ENCODE data around the gene TESMIN.

Gene TESMIN

DNA sequence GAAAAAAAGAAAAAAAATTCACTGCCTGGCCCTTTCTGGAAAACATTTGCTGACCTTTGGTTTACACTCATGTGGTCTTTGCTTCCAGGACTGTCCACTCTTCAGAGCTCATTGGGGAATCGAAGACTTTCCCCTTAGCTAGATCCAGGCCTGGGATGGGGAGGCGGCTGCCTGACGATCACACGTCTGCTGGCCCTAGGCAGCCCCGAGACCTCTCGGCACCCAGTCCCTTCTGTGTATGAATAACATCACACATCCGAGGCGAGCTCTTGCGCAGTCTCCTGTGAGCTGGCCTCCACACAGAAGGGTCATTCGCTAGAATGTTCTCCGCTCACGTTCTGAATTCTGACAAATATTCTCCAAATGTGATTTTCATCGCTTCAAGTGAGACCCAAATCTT lies 92.7 kb downstream of the TESMIN start:
- H3K27me3 ChIP-seq (ENCODE audit: control insufficient read depth, insufficient read depth, low read length): no peaks in the 10 kb centered on the region
- H3K4me3 ChIP-seq (ENCODE audit: low read depth, low read length): no peak overlapping the region
- H3K36me3 ChIP-seq (ENCODE audit: control insufficient read depth, insufficient read depth, low read length): no peaks in the 10 kb centered on the region
- no peak overlapping the region for H3K27ac ChIP-seq (ENCODE audit: low read depth, low read length)
- H3K4me1 ChIP-seq (ENCODE audit: control insufficient read depth, insufficient read depth, low read length): no peaks in the 10 kb centered on the region
- H3K9me3 ChIP-seq (ENCODE audit: control insufficient read depth, insufficient read depth, low read length): no peaks in the 10 kb centered on the region
- H3K9ac ChIP-seq (ENCODE audit: low read depth, low read length): no peak overlapping the region

DNA sequence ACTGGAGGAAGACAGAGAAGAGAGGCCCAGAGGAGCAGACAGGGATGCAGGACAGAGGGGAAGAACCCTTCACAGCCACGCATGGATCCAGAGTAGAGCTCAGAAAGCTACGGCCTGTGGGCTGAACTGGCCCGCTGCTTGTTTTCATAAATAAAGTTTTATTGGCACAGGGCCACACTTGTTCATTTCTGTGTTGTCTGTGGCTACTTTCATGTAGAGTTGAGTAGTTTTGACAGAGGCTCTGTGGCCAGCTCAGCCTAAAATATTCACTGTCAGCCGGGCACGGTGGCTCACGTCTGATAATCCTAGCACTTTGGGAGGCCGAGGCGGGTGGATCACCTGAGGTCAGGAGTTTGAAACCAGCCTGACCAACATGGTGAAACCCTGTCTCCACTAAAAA lies 93.2 kb downstream of the TESMIN start:
- no peak overlapping the region for H3K9ac ChIP-seq (ENCODE audit: low read depth, low read length)
- H3K4me3 ChIP-seq (ENCODE audit: low read depth, low read length): no peak overlapping the region
- no peaks in the 10 kb centered on the region for H3K36me3 ChIP-seq (ENCODE audit: control insufficient read depth, insufficient read depth, low read length)
- no peak overlapping the region for H3K27ac ChIP-seq (ENCODE audit: low read depth, low read length)
- H3K4me1 ChIP-seq (ENCODE audit: control insufficient read depth, insufficient read depth, low read length): no peaks in the 10 kb centered on the region
- H3K9me3 ChIP-seq (ENCODE audit: control insufficient read depth, insufficient read depth, low read length): no peaks in the 10 kb centered on the region
- no peaks in the 10 kb centered on the region for H3K27me3 ChIP-seq (ENCODE audit: control insufficient read depth, insufficient read depth, low read length)

Measured in HUES48 (cell line).